GOT3 (cell line): ENCODE results near the gene KRT79.
"Not testable (repeated sequence)": the region's sequence is repeated elsewhere in the genome, so short reads cannot be mapped to it uniquely, and the experiment has no call there.

Experiments
- DNase-seq: peaks from one replicate; lab custom pipeline; 2025; ENCODE audit warnings: mixed read lengths; lab: John Stamatoyannopoulos, UW

Gene KRT79

DNA sequence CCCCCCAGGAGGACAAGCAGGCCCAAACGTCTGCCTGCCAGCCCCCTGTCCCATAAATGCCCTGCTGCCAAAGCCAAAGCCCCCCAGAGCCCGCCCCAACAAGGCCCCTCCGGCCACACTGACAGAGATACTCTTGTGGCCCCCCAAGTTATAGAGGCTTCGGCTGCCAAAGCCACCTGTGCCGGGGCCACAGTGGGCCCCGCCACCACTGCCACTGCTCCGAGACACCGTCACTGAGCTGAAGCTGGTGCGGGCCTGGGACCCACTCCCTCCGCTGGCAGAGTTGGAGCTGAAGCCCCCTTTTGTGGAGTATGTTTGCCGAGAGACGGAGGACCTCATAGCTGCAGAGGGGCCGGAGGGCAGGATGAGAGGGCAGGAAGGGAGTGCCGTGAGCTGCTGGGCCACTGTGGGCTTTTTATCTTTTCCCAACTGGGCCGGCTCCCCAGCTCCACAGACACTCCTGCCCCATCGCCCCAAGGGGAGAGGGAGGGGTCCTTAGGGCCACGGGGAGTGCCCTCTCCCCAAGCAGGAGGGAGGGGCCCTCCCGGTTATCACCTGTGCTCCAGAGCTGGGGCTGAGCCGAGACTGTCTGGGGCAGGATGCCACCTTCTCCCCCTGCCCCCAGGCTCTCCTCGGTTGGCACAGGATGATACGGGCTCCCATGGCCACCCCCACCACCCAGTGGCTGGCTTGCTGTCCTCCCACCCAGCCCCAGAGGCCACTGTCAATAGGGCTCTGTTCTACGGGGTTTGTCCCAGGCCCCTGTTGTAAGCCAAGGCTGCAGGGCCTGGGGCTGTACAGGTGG lies at the start of gene KRT79:
Gene KRT79, minus strand, starts transcription at position 390 of the 805 bp plus-strand sequence. Its CDS starts 51 bp downstream, at position 339.
- no peak for DNase-seq

DNA sequence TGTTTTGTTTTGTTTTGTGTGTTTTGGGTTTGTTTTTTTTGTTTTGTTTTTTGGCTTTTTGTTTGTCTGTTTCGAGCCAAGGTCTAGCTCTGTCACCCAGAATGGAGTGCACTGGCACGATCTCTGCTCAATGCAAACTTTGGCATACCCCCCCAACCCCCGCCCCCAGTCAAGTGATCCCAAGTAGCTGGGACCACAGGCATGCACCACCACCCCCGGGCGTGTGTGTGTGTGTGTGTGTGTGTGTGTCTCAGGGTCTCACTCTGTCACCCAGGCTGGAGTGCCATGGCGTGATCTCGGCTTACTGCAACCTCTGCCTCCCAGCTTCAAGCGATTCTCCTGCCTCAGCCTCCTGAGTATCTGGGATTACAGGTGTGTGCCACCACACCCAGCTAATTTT lies 46.4 kb upstream of the KRT79 start:
- DNase-seq = not testable (repeated sequence)

DNA sequence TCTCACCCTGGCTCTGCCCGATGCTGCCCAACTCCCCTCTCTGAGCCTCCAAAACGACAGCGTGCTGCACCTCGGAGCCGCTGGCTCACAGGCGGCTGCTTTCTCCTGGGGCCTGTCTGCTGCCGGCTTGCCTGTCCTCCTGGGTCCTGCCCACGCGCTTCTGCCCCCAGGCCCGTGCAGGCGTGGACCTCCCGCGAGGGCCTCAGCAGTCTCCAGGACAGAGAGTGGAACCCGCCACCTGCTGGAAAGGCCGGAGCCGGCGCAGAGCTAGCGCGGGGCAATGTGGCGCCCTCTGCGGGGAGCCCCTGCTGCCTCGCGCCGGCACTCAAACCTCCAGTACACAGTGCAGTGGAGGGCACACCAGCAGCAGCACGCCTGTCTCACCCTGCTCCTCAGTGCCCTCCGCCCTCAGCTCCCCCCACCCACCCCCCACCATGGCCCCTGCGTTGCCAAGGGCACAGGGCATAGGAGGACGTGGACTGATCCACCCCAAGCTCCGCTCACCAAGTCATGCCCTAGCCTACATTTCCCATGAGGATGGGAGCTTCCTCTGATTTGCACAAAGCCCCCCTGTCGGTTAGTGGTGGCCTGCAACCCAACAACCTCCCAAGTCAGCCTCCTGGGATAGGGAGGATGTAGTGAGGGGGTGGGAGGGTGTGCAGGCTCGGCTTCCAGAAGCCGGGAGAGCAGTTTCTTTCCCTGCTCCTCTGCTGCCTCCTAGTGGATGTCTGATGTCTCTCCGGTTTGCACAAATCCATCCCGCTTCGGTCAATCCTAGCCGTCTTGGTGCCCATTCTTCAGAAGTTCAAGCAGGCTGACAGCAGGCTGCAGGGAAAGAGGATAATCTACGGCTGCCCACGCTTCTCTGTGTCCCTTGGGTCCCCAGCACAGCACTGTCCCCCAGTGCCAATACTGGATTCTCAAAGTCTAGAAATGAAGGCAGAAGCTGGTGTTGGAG lies 45.6 kb upstream of the KRT79 start:
- peak; percentile 53 for DNase-seq

DNA sequence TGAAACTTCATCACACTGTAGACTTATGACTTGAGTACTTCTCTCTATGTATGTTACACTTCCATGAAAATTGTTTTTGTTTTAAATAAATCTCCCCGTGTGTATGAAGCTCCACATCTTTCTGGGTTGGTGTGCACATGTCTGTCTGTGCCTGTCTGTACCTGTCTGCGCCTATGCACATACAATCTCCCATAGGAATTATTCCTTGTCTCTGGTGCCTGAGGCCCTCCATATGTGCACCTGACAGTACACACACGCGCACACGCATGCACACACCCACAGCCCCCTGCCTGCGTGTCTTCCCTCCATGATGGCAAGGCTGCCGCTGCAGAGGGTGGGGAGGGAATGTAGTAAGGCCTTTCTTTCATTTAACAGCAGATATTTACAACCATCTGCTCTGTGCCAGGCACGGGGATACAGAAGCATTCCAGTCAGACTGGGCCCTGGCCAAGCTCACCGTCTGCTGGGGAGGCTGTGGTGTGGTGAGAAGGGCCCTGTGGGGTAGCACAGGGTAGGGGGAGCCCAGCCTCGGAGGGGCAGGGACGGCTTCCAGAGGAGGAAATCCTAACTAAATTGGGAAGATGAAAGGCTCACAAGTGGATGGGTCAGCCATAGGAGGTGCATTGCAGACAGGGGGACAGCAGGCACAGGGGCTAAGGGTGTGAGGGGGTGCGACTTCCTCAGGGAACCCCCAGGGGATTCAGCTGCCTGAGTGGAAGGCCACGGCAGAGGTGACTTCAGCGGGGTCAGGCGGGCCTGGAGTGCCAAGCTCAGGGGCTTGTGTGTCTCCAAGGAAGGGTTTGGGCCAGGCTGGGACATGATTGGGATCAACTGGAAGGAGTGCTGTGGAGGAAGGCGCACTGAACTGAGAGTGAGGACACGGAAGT lies 44.6 kb upstream of the KRT79 start:
- no peak for DNase-seq

DNA sequence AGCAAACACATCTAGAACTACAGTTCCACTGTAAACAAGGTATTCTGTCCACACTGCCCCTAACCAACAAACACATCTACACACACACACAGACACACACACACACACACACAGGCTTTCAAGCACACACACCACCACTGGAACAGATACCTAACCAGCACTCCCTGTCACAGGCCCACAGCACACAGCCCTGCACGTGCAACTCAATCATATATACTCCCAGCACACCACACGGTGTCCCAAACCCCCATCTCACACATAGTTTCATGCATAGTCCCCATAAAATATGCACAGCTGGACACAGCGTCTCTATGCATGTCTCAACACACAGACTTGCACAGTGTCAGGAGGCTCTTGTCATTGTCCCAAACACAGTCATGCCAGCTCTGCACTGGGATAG lies 43.1 kb upstream of the KRT79 start:
- DNase-seq = no peak

DNA sequence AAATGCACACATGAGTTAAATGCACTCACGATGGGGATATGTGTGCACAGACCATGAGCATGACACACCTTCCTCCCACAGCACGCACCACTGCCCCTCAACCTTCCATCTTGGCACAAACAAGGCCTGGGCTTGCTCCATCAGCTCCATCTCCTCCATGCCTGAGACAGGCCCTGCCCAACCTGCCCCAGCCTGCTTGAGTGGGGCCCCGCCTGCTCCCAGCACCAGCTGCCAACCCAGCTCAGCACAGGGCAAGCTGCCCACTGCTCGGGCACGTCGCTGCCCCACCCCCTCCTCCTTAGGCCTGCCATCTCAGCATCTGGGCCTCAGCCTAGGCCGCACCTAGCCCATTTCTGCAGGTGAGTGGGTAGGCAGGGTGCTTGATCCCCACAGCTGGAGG lies 42.3 kb upstream of the KRT79 start:
- DNase-seq = no peak

DNA sequence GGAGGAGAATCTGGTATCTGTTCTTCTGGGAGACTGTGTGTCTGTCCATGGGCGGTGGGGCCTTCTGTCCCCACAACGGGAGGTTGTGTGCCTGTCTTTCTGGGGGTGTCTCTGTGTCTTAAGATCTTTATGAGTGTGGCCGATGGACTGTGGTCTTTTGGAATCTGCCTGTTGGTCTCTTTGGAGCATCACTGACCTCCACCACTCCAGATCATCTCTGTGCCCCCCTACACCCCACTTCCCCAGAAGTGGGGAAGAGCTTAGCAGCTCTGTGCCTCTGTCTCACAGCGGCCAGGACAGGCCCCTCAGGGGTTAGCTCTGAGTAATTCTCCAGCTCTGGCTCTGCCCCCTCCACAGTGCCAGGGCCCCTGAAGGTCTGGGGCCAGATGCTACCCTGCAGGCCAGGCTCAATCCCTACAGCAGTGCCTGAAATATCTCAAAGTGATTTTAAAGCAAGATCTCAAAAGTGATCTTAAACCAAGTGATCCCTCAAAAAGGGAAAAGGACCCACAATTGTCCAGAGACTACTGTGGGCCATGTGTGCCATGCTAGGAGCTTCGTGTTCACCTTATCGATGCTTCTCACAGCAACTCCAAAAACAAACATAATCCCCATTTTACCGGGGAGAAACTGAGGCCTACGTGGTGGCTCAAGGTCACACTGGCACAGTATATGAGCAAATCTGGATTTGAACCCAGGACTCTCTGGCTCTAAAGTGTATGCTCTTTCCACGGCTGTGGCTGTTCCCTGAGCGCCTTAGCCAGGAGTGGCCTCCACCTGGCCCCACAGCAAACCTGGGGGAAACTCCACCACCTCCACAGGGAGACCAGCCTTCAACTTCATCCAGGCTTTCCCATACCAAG lies 40.7 kb upstream of the KRT79 start:
- no peak for DNase-seq

DNA sequence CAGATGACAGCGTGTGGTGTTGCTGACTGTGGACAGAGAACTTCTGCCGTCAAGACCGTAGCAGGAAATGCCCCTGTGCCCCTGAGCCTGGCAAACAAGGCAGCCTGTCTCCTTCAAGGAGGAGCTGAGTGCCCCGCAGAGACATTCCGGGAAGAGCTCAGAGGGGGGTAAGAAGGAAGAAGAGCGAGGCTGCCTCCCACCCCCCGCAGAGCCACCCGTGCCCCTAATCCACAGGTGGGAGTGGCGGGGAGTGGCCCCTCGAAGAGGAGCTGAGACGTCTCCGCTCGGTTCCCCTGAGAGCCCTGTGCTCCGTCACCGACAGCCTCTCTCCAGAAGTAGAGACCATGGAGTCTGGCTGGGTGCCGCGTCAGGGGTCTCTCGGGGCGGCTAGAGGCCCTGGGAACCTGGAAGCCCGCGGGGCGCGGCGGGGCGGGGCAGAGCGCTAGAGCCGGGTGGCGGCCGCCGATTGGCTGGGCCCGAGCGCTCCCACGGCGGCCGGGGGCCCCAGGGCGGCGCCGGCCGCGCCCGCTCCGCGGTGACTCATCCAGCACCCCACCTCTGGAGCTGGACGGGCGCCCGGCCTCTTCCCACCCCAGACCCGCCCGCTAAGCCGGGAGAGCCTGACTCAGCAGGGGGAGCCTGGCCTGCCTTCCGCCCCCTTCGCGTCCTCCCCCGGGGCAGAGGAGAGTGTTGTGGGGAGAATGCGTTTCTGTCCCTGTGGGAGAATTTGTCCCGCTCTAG lies 39.9 kb upstream of the KRT79 start:
- no peak for DNase-seq

DNA sequence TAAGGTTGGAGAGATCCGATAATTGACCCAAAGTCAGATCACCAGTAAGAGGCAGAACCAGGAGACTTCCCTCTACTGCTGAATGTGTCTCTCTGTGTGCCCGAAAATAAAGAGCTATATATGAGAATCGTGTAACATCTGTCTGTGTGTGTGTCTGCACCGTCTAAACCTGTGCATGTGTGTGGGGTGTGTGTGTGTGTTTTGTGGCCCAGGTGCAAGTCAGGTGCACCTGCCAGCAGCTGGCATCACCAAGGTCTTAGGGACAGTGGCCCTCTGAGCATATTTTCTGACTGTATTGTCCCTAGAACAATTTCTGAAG lies 39.4 kb upstream of the KRT79 start:
- DNase-seq = no peak

DNA sequence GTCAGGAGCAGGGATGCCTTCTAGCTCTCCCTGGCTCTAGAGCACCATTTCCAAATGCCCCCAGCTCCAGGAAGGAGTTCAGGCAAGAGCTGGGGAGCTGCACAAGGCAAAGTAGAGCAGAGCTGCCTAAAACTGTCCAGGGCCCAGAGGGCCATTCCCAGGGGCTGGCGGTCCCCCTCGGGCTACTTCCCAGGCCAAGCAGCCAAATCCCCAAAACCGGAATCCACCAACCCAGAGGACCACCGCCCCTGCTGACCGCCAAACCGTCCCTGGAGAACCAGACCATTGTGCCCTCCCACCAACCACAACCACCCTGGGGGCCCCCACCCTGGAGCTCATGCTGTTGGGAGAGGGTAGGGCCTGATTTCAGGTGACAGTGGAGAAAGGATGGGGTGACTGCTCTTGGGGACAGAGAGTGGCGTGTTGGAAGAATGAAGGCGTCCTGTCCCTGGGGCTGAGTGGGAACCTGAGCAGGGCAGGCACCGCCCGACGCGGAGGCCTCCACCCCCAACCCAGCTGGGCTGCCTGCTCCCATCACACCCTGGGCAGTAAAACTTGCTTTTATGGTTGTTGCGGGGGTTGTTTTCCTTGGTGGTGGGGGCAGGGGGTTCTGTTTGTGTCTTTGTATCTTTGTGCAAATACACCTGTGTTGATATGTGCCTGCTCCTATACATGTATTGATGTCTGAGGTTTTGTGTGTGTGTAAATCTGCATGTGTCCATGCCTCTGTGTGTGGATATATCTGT lies 38.7 kb upstream of the KRT79 start:
- DNase-seq = no peak

DNA sequence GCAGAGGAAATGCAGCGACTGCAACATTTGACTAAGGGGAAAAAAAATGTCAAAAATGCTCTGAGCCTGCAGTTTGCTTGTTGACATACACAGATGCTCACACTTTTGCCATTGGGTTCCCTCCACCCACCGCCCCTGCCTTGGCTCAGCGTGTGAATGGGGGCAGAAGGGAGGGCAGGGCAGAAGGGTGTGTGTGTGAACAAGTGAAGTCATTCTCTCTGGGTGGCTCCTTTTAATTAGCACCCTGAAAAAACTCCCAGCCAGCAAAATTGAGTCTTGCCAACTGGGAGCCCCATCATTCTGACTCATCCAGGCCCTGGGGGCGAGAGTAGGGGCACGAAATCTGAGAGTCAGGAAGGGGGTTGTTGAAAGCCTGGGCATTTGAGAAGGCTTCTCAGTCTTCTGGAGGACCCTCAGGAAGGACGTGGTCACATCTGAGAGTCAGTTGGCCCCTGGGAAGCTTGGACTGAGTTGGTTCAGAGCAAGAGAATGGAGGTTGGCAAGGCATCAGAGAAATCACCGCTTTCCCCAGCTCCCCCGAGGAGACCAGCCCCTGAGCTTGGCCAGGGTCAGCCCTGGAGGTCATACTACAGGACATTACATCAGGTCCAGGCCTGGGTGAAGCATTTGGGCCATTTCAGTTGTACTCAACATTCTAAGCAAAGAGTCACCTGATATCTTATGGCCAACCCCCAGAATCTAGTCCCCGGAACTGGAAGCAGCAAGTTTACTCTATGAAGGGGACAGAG lies 37.4 kb upstream of the KRT79 start:
- DNase-seq = no peak

DNA sequence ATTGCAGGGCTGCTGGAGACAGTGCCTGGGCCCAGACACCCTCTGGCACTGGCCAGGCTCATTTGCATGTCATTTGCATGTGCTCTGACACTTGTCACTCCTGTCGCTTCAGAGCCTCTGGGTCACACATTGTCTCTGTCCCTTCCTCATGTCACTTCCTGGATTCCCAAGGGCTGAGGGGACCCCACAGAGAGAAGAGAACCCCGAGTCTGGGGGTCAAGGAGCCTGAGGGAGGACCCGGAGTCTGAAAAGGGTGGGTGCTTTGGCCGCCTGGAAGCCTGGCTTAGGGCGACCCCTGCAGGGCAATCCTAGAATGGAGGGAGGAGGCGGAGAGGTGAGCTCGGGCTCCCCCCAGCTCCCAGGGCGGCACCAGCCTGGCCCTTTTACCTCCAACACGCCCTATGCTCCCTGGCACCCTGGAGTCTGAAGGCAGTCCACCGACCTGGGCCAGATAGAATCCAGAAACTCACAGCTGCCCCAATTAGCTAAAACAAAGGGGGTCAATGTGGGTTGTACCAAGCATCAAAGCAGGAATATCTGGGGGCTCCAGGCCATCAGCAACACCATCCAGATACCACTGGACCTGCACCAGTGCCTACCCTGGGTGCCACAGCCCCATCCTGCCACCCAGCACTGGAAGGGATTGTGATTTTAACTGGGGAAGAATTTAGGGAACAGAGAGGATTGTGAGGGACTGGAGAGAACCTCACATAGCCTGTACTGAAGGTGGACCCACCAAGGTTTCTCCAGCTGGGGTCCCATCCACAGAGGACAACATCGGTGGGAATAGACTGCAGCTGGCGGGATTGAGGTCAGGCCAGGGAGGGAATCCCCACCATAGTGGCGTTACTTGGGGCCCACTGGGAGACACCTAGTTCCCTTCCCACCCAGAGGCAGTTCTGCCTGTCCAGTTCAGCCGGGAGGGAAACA lies 36.5 kb upstream of the KRT79 start:
- DNase-seq = peak; percentile 21

DNA sequence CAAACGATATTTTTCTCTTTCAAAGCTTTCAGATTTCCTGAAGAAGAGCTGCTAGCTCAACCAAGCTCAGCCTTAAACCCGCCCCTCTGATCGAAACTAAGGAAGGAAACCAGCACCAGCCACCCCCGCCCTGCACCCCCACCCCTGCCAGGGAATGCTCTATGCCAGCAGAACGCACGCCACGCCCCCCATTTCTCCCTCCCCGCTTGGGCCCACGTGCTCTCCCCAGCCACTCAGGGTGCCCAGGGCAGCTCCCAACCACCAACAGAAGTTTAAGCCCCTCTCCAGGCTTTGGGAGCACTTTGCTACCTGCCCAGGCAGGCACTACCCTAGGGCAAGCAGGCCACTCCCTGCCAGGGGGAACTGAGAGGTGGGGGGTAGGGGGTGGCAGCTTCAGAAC lies 33.5 kb upstream of the KRT79 start:
- DNase-seq = no peak

DNA sequence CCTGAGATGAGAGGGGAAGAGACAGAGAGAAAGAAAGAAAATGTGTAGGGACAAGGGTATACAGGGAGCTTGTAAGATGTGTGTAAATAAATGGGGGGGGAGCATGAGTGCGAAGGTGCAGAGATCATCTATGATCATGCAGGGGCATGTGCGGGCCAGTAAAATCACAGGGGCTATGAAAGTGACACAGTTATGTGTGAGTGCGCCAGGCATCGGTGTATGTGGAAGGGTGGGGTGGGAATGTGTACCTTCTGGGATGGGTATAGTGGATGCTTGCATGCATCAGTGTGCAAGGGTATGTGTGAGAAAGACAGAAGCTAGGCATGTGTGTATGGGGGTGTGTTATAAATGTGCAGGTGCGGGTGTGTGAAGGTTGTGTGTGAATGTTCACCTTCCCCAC lies 33.0 kb upstream of the KRT79 start:
- DNase-seq = no peak

DNA sequence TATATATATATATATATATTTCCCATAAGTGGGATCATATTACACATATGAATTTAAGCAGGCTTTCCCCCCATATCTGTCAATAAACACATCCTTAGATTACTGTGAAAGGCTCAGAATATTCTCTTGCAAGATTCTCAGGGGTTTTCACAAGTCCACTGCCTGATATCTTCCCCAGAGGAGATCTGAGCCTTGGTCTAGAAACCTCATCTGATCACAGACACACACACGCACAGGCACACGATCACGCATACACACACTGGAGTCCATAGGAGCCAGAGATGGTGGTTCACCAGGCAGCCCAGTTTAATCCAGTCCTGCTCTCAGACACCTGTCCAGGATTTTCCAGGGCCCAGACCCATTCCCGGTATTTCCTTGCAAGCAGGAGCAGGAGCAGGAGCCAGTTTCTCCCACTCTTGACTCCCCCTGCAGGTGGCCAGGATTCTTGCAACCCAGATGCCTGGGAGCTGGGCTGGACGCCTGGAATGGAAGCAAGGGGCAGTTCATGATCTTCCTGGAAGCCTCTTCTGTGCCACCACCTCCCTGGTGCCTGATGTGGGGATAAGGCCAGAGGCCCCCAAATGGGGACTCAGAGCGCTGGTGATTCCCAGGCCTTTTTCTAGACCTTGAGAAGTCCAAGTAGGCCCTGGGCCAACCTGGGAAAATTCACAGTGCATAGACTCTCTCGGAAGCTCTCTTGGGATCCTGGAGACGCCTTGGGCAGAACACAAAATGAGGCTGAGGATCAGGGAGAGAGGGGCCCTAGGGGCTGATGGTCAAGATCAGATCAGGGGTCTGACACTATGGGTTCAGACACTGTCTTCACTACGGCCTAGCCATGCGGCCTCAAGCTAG lies 31.2 kb upstream of the KRT79 start:
- DNase-seq = peak; percentile 21

DNA sequence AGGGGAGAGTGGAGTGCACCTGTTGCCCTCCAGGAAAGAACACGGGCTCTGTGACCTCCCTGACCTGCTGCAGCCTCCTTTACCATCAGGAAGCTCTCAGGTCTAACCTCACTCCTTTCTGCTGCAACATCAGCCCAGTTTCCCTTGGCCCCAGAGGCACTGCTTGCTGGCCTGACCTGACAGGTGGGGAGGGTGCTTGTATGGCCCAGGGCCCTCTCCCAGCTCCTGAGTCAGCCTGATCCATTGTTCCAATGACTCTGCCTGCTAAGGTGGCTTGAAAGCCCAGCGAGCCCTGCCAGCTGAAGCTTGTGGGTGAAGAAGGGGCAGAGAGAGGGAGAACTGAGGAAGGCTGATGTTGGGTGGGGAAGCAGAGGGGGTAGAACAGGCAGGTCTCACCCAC lies 27.9 kb upstream of the KRT79 start:
- no peak for DNase-seq

DNA sequence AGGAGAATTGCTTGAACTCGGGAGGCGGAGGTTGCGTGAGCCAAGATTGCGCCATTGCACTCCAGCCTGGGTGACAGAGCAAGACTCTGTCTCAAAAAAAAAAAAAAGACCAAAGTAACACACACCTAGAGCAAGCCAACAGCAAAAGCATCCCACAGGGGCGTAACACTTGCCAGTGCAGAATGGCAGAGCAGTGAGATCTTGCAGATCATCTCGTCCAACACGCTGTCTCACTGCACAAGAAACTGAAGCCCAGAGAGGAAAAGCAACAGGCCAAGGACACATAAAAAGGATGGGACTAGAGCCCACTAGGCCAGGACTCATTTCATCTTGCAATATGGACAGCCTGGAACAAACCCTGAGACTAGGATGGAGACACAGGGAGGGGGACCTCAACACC lies 27.4 kb upstream of the KRT79 start:
- DNase-seq = no peak
